ENCODE measurements around the gene DTNA.

Gene DTNA

GRCh38 chr18:34809451-34810072 lies 99.5 kb downstream of the DTNA start:
- peak; percentile 5 for DNase-seq

GRCh38 chr18:34816183-34816582 lies 106.1 kb downstream of the DTNA start:
- no peak for DNase-seq

- no peak for DNase-seq
These were observed 107.5 kb downstream of the DTNA start for GRCh38 chr18:34817636-34818035.

- no peak for DNase-seq
These were observed 108.0 kb downstream of the DTNA start for GRCh38 chr18:34818064-34818463.

- no peak for DNase-seq
These were observed 110.4 kb downstream of the DTNA start for GRCh38 chr18:34820360-34821065.

GRCh38 chr18:34821669-34822210 lies 111.6 kb downstream of the DTNA start:
- no peak for DNase-seq

- DNase-seq = no peak
These were observed 118.0 kb downstream of the DTNA start for GRCh38 chr18:34828093-34828492.

GRCh38 chr18:34834897-34835296 lies 124.8 kb downstream of the DTNA start:
- DNase-seq = no peak

GRCh38 chr18:34835466-34835865 lies 125.4 kb downstream of the DTNA start:
- no peak for DNase-seq

- no peak for DNase-seq
These were observed 127.7 kb downstream of the DTNA start for GRCh38 chr18:34837769-34838272.

GRCh38 chr18:34838669-34839068 lies 128.6 kb downstream of the DTNA start:
- no peak for DNase-seq

- DNase-seq = no peak
These were observed 130.2 kb downstream of the DTNA start for GRCh38 chr18:34840256-34840826.

GRCh38 chr18:34841891-34842290 lies 131.8 kb downstream of the DTNA start:
- DNase-seq = no peak

- no peak for DNase-seq
These were observed 134.0 kb downstream of the DTNA start for GRCh38 chr18:34844072-34844471.

GRCh38 chr18:34844732-34845459 lies 134.8 kb downstream of the DTNA start:
- no peak for DNase-seq

- no peak for DNase-seq
These were observed 137.3 kb downstream of the DTNA start for GRCh38 chr18:34847408-34847807.

- no peak for DNase-seq
These were observed 138.1 kb downstream of the DTNA start for GRCh38 chr18:34848156-34848555.

GRCh38 chr18:34848695-34849094 lies 138.6 kb downstream of the DTNA start:
- DNase-seq = no peak

GRCh38 chr18:34857320-34857719 lies 147.2 kb downstream of the DTNA start:
- DNase-seq = no peak

- no peak for DNase-seq
These were observed 148.1 kb downstream of the DTNA start for GRCh38 chr18:34858188-34858587.

GRCh38 chr18:34859496-34859895 lies 149.4 kb downstream of the DTNA start:
- no peak for DNase-seq

GRCh38 chr18:34862561-34862960 lies 152.5 kb downstream of the DTNA start:
- DNase-seq = no peak

GRCh38 chr18:34863702-34864101 lies 153.6 kb downstream of the DTNA start:
- no peak for DNase-seq

Data from NCI-H345 (cell line).